ENCODE measurements around the gene CAMTA1.

CAMTA1 gene

GRCh38 chr1:7506454-7507284 lies 721.4 kb downstream of the CAMTA1 start:
- Histone ChIP-seq H3K9ac (ENCODE audit: low read depth, low read length) (no peak overlapping the region), H3K36me3 (ENCODE audit: insufficient read depth, low read depth, low read length) (no peaks in the 10 kb centered on the region), H3K4me1 (ENCODE audit: insufficient read depth, low read length) (no peaks in the 10 kb centered on the region; the same call in 1 of the 2 replicates), H3K4me3 (ENCODE audit: low read length) (no peak overlapping the region), H3K27ac (ENCODE audit: low read length) (no peak overlapping the region), H3K9me3 (ENCODE audit: insufficient read depth, low read depth, low read length) (no peaks in the 10 kb centered on the region), H3K27me3 (ENCODE audit: insufficient read depth, low read length) (no peaks in the 10 kb centered on the region)

- no peaks in the 10 kb centered on the region for H3K27me3 ChIP-seq (ENCODE audit: insufficient read depth, low read length)
These were observed 722.2 kb downstream of the CAMTA1 start for GRCh38 chr1:7507285-7508019.

GRCh38 chr1:7508052-7508933 lies 723.0 kb downstream of the CAMTA1 start:
- H3K4me1 ChIP-seq (ENCODE audit: insufficient read depth, low read length), result no peaks in the 10 kb centered on the region
- H3K27me3 ChIP-seq (ENCODE audit: insufficient read depth, low read length), result no peaks in the 10 kb centered on the region
- H3K27ac ChIP-seq (ENCODE audit: low read length), result no peak overlapping the region
- no peaks in the 10 kb centered on the region for H3K36me3 ChIP-seq (ENCODE audit: insufficient read depth, low read depth, low read length)
- H3K9ac ChIP-seq (ENCODE audit: low read depth, low read length), result no peak overlapping the region
- H3K9me3 ChIP-seq (ENCODE audit: insufficient read depth, low read depth, low read length), result no peaks in the 10 kb centered on the region
- H3K4me3 ChIP-seq (ENCODE audit: low read length), result no peak overlapping the region

More at GRCh38 chr1:7507285-7508019, 722.2 kb downstream of the CAMTA1 start:
- Histone ChIP-seq H3K4me1 (ENCODE audit: insufficient read depth, low read length) (no peaks in the 10 kb centered on the region), H3K9me3 (ENCODE audit: insufficient read depth, low read depth, low read length) (no peaks in the 10 kb centered on the region), H3K4me3 (ENCODE audit: low read length) (no peak overlapping the region), H3K36me3 (ENCODE audit: insufficient read depth, low read depth, low read length) (no peaks in the 10 kb centered on the region), H3K27ac (ENCODE audit: low read length) (no peak overlapping the region), H3K9ac (ENCODE audit: low read depth, low read length) (no peak overlapping the region)

DNA sequence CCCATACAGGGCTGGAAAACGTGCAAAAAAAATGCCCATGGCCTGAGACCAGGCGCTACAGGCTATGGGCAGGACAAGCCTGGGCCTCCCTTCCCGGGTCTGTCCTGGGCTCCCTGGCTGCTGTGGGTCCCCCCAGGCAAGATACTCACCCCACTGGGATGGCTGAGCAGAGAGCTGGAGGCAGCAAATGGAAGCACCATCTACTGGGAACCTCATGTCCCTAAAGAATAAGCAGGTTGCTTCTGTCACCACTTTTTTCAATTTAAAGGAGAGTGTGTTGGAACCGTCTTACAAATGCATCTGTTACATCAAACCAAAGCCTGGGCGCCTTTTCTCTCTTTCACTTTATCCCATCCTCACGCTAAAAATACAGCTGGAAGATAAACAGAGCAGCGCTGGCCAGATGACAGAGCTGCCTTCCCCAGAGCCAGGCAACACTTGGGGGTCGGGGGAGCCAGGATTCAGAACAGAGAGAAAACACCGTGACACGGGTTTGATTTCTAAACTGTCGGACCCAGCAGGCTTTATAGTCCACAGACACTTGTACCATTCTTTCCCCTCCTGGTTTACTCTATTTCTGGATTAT lies 723.8 kb downstream of the CAMTA1 start:
- no peak overlapping the region for H3K4me3 ChIP-seq (ENCODE audit: low read length)
- H3K9me3 ChIP-seq (ENCODE audit: insufficient read depth, low read depth, low read length), result no peaks in the 10 kb centered on the region
- H3K9ac ChIP-seq (ENCODE audit: low read depth, low read length), result no peak overlapping the region
- H3K4me1 ChIP-seq (ENCODE audit: insufficient read depth, low read length), result no peaks in the 10 kb centered on the region
- no peak overlapping the region for H3K27ac ChIP-seq (ENCODE audit: low read length)
- H3K27me3 ChIP-seq (ENCODE audit: insufficient read depth, low read length), result no peaks in the 10 kb centered on the region
- no peaks in the 10 kb centered on the region for H3K36me3 ChIP-seq (ENCODE audit: insufficient read depth, low read depth, low read length)

DNA sequence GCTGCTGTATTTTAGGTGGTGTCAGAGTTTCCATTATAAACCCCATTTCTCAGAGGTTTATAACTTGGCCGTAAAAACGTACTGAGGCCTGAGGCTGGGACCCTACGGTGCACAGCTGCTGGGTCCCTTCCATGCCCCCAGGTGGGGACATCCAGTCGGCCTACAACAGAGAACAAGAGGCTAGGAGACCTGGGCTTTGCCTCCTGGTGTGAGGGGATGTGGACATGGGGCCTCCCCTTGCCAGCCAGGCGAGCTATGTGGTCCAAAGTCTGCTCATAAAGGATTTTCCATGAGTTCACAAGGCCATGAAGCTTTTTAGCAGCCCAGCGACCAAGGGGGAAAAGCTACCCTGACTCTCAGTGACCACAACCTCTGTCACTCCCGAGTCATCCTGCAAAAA lies 724.3 kb downstream of the CAMTA1 start:
- Histone ChIP-seq H3K4me1 (ENCODE audit: insufficient read depth, low read length) (no peaks in the 10 kb centered on the region), H3K9me3 (ENCODE audit: insufficient read depth, low read depth, low read length) (no peaks in the 10 kb centered on the region), H3K36me3 (ENCODE audit: insufficient read depth, low read depth, low read length) (no peaks in the 10 kb centered on the region), H3K27ac (ENCODE audit: low read length) (no peak overlapping the region), H3K27me3 (ENCODE audit: insufficient read depth, low read length) (no peaks in the 10 kb centered on the region), H3K4me3 (ENCODE audit: low read length) (no peak overlapping the region), H3K9ac (ENCODE audit: low read depth, low read length) (no peak overlapping the region)

- Histone ChIP-seq H3K4me1 (ENCODE audit: insufficient read depth, low read length) (no peaks in the 10 kb centered on the region), H3K27me3 (ENCODE audit: insufficient read depth, low read length) (no peaks in the 10 kb centered on the region), H3K9ac (ENCODE audit: low read depth, low read length) (no peak overlapping the region), H3K9me3 (ENCODE audit: insufficient read depth, low read depth, low read length) (no peaks in the 10 kb centered on the region), H3K4me3 (ENCODE audit: low read length) (no peak overlapping the region), H3K27ac (ENCODE audit: low read length) (no peak overlapping the region), H3K36me3 (ENCODE audit: insufficient read depth, low read depth, low read length) (no peaks in the 10 kb centered on the region)
These were observed 725.2 kb downstream of the CAMTA1 start for GRCh38 chr1:7510389-7510931.

GRCh38 chr1:7511381-7511780 lies 726.1 kb downstream of the CAMTA1 start:
- Histone ChIP-seq H3K27me3 (ENCODE audit: insufficient read depth, low read length) (no peaks in the 10 kb centered on the region), H3K4me1 (ENCODE audit: insufficient read depth, low read length) (no peaks in the 10 kb centered on the region), H3K9me3 (ENCODE audit: insufficient read depth, low read depth, low read length) (no peaks in the 10 kb centered on the region), H3K4me3 (ENCODE audit: low read length) (no peak overlapping the region), H3K27ac (ENCODE audit: low read length) (no peak overlapping the region), H3K9ac (ENCODE audit: low read depth, low read length) (no peak overlapping the region), H3K36me3 (ENCODE audit: insufficient read depth, low read depth, low read length) (no peaks in the 10 kb centered on the region)

DNA sequence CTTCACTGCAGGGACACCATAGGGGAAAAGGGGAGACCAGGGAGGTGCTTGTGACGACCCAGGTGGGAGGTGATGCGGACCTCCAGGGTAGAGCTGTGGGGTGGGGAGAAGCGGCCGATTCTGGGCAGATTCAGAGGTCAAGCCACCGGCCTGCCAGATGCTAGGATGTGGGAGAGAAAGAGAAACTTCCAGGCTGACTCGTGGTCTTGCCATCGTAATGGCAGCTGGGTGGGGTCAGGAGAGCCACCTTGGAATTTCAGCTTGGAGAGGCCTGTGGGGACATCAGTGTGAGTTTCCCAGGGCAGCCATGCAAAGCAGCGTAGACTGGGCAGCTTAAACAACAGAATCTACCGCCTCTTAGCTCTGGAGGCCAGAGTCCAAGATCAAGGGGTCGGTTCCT lies 727.8 kb downstream of the CAMTA1 start:
- no peaks in the 10 kb centered on the region for H3K9me3 ChIP-seq (ENCODE audit: insufficient read depth, low read depth, low read length)
- H3K27me3 ChIP-seq (ENCODE audit: insufficient read depth, low read length), result no peaks in the 10 kb centered on the region
- no peaks in the 10 kb centered on the region for H3K4me1 ChIP-seq (ENCODE audit: insufficient read depth, low read length)
- H3K27ac ChIP-seq (ENCODE audit: low read length), result no peak overlapping the region
- H3K9ac ChIP-seq (ENCODE audit: low read depth, low read length), result no peak overlapping the region
- no peak overlapping the region for H3K4me3 ChIP-seq (ENCODE audit: low read length)
- H3K36me3 ChIP-seq (ENCODE audit: insufficient read depth, low read depth, low read length), result no peaks in the 10 kb centered on the region

DNA sequence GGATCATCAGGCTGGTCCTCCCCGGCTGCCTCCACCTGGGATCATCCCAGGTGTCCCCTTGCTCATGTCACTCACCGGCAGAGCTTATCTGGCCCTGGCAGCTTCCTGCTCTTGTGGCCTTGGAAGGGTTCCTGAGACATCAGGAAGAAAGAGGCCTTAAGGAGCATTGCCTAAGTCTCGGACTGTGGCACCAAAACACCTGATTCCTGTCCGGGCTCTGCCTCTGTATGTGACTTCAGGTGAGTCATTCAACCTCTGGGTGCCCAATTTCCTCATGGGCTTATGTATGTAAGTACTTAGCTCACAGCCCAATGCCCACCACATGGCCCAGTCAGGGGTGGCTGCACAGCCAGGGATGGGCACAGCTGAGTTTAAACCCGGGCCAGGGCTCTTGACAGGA lies 729.9 kb downstream of the CAMTA1 start:
- Histone ChIP-seq H3K27ac (ENCODE audit: low read length) (no peak overlapping the region), H3K9me3 (ENCODE audit: insufficient read depth, low read depth, low read length) (no peaks in the 10 kb centered on the region), H3K4me1 (ENCODE audit: insufficient read depth, low read length) (no peaks in the 10 kb centered on the region), H3K9ac (ENCODE audit: low read depth, low read length) (no peak overlapping the region), H3K27me3 (ENCODE audit: insufficient read depth, low read length) (no peaks in the 10 kb centered on the region), H3K36me3 (ENCODE audit: insufficient read depth, low read depth, low read length) (no peaks in the 10 kb centered on the region), H3K4me3 (ENCODE audit: low read length) (no peak overlapping the region)

DNA sequence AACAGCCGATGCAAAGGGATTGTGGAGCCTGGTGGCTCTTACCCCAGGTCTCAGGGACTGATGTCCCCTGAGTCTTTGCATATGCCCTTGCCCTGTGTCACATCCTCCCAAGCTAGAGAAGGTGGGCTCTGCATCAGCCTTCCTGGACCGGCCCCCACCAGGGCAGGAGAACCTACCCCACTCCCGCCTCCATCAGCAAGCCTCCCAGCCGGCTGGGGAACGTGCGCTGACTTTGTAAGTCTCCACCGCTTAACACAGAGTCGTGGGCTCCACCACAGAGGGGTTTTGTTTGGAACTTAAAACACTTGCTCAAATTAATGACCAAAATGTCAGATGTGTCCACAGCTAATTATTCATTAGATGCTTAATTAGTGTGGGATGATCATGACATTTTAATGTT lies 730.6 kb downstream of the CAMTA1 start:
- H3K9ac ChIP-seq (ENCODE audit: low read depth, low read length), result no peak overlapping the region
- no peaks in the 10 kb centered on the region for H3K4me1 ChIP-seq (ENCODE audit: insufficient read depth, low read length)
- H3K36me3 ChIP-seq (ENCODE audit: insufficient read depth, low read depth, low read length), result no peaks in the 10 kb centered on the region
- H3K4me3 ChIP-seq (ENCODE audit: low read length), result no peak overlapping the region
- H3K27ac ChIP-seq (ENCODE audit: low read length), result no peak overlapping the region
- H3K9me3 ChIP-seq (ENCODE audit: insufficient read depth, low read depth, low read length), result no peaks in the 10 kb centered on the region
- H3K27me3 ChIP-seq (ENCODE audit: insufficient read depth, low read length), result no peaks in the 10 kb centered on the region

DNA sequence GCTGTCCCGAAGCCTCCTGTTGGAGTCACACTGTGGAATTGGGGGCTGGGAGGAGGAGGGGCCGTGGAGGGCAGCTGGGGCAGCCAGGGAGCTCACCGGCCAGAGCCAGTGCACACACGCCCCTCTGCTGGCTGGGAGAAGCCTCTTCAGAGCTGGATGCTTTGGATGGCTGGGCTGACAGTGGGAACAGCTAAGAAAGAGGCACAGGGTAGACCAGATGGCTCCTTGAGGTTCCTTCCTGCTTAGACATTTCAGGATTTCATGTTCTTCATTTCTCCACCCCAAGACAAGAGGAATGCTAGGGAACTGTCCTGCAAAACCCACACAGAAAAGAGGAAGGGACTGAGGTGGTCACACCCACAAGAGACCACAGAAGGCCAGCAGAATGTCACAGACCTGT lies 731.1 kb downstream of the CAMTA1 start:
- no peak overlapping the region for H3K27ac ChIP-seq (ENCODE audit: low read length)
- H3K9me3 ChIP-seq (ENCODE audit: insufficient read depth, low read depth, low read length), result no peaks in the 10 kb centered on the region
- no peak overlapping the region for H3K9ac ChIP-seq (ENCODE audit: low read depth, low read length)
- H3K27me3 ChIP-seq (ENCODE audit: insufficient read depth, low read length), result no peaks in the 10 kb centered on the region
- H3K4me1 ChIP-seq (ENCODE audit: insufficient read depth, low read length), result no peaks in the 10 kb centered on the region
- H3K4me3 ChIP-seq (ENCODE audit: low read length), result no peak overlapping the region
- no peaks in the 10 kb centered on the region for H3K36me3 ChIP-seq (ENCODE audit: insufficient read depth, low read depth, low read length)
